HepG2 (cell line): Measurements from ENCODE around the gene C20orf96. TPM values are rescaled to one million over a fixed set of nuclear protein-coding genes. Genes with fewer than 3 reads are reported as not detected.

ENCODE experiments used
- SOX6 ChIP-seq, 2 experiments: fragments of 450-650 bp in 1 of 2; sonication (generic) in 1 of 2; formaldehyde crosslinking in 1 of 2; IDR thresholded peaks; 2 replicates each; pipeline versions ENCODE4 v1.4.0 to v1.6.1; 2017 to 2020; ENCODE audit warnings: antibody characterized with exemption in 1 of 2, mild to moderate bottlenecking in 1 of 2, missing genetic modification reagents in 1 of 2
- TOPORS ChIP-seq: sonication (generic); formaldehyde crosslinking; IDR thresholded peaks from 2 replicates; pipeline ENCODE4 v1.8.0; 2023; ENCODE audit warnings: mild to moderate bottlenecking, missing genetic modification reagents
- ZBTB1 ChIP-seq: sonication (generic); formaldehyde crosslinking; IDR thresholded peaks from 2 replicates; pipeline ENCODE4 v1.4.0; 2020; ENCODE audit warnings: missing genetic modification reagents, borderline replicate concordance
- ZFP82 ChIP-seq: sonication (generic); formaldehyde crosslinking; IDR thresholded peaks from 2 replicates; pipeline ENCODE4 v1.5.1; 2020; ENCODE audit warnings: mild to moderate bottlenecking, missing genetic modification reagents, borderline replicate concordance
- ZFP90 ChIP-seq: sonication (generic); formaldehyde crosslinking; IDR thresholded peaks from 2 replicates; pipeline ENCODE4 v1.8.0; 2022; ENCODE audit warnings: missing genetic modification reagents, mild to moderate bottlenecking, inconsistent platforms, borderline replicate concordance
- ZNF33B ChIP-seq: sonication (generic); formaldehyde crosslinking; IDR thresholded peaks from 2 replicates; pipeline ENCODE4 v1.5.1; 2020; ENCODE audit warnings: mild to moderate bottlenecking, missing genetic modification reagents
- ZNF44 ChIP-seq: sonication (generic); formaldehyde crosslinking; IDR thresholded peaks from 2 replicates; pipeline ENCODE4 v1.5.1; 2020; ENCODE audit warnings: mild to moderate bottlenecking, missing genetic modification reagents
- ZNF660 ChIP-seq: sonication (generic); formaldehyde crosslinking; IDR thresholded peaks from 2 replicates; pipeline ENCODE4 v1.5.1; 2020; ENCODE audit warnings: mild to moderate bottlenecking, low read depth, missing genetic modification reagents, borderline replicate concordance
- ZNF670 ChIP-seq: sonication (generic); formaldehyde crosslinking; IDR thresholded peaks from 2 replicates; pipeline ENCODE4 v1.8.0; 2022; ENCODE audit warnings: mild to moderate bottlenecking, missing genetic modification reagents, borderline replicate concordance
- ZSCAN22 ChIP-seq: sonication (generic); formaldehyde crosslinking; IDR thresholded peaks from 2 replicates; pipeline ENCODE4 v1.4.0; 2020; ENCODE audit warnings: mild to moderate bottlenecking, missing genetic modification reagents
- polyA plus RNA-seq, 8 experiments: library from polyadenylated mRNA; depleted of rRNA in 3 of 8; stranded (reverse) in 7 of 8; unstranded in 1 of 8; fragments of >200 nt; fragmentation: Illumina TruSeq in 4 of 8; extraction: Trizol in 4 of 8; gene quantifications; 2 replicates each; pipeline versions ENCODE4 v1.2.1 to v1.2.3, GENCODE V29; 2011 to 2016; ENCODE audit warnings: low read depth in 4 of 8, missing spikeins in 1 of 8, mixed read lengths in 1 of 8; ENCODE audit not compliant: insufficient read depth in 1 of 8
- total RNA-seq, 5 experiments: library from RNA; depleted of rRNA; stranded (reverse); fragments of >200 nt; fragmentation: Illumina TruSeq; extraction: Trizol; gene quantifications; 2 replicates each; pipeline ENCODE4 v1.2.3, GENCODE V29; 2016; ENCODE audit warnings: low read depth in 1 of 5

The C20orf96 gene
- total and polyA plus RNA-seq, 2 of the 13 experiments (the other 11 are each of a cell fraction or from before 2014, with no cell fraction given): 3.8 to 20.6 TPM

GRCh38 chr20:325045-325888 is 34.7 kb upstream of the C20orf96 start, which contains the start of gene SOX12 (continued):
- no peak for TF ChIP-seq ZNF660 (CRISPR knock-in tag)
- no peak for TF ChIP-seq SOX6 (IDR thresholded peaks at IDR 0.05)
- TF ChIP-seq SOX6 (CRISPR knock-in tag; IDR thresholded peaks at IDR 0.05): peak; percentile 7; the same call in 1 of the 2 replicates
- TF ChIP-seq ZFP82 (CRISPR knock-in tag): no peak
- no peak for TF ChIP-seq ZNF44 (CRISPR knock-in tag)
- TF ChIP-seq ZFP90: peak; percentile 13; the same call in 1 of the 2 replicates
- no peak for TF ChIP-seq ZNF670 (CRISPR knock-in tag)
- no peak for TF ChIP-seq ZBTB1 (CRISPR knock-in tag)
- no peak; the same call in 1 of the 2 replicates for TF ChIP-seq ZNF33B (CRISPR knock-in tag)
- no peak; the same call in 1 of the 2 replicates for TF ChIP-seq TOPORS (CRISPR knock-in tag)
- TF ChIP-seq ZSCAN22: no peak
